AG04449 (cell line): ENCODE data around the gene MAGEF1.

Source experiments
- CTCF ChIA-PET: fragments of 350-600 bp; formaldehyde crosslinking; extraction: SDS; loops from one replicate; lab custom pipeline; 2021; ENCODE audit warnings: antibody characterized with exemption; lab: Yijun Ruan, JAX
- POLR2A ChIA-PET: fragments of 400-600, 350-600 bp; formaldehyde crosslinking; extraction: SDS; loops from one replicate; lab custom pipeline; 2020; ENCODE audit warnings: antibody characterized with exemption, inconsistent platforms; lab: Yijun Ruan, JAX
- DNase-seq: peaks from one replicate; pipeline ENCODE4 v3.0.0-alpha.2; 2010; ENCODE audit warnings: low read depth, low spot score
- H3K4me3 ChIP-seq: 2 replicates; pipeline ENCODE4 v1.5.1; 2011; ENCODE audit warnings: low read depth, mild to moderate bottlenecking, control low read depth, low read length
- TF ChIP-seq, protein P1 (sequence below): IDR thresholded peaks from one replicate; pipeline ENCODE4 v1.5.1; 2011; ENCODE audit warnings: mild to moderate bottlenecking, moderate library complexity, low read length, control low read depth, inconsistent platforms; ENCODE audit not compliant: insufficient read depth; ENCODE audit errors: missing control alignments

MAGEF1 gene

DNA sequence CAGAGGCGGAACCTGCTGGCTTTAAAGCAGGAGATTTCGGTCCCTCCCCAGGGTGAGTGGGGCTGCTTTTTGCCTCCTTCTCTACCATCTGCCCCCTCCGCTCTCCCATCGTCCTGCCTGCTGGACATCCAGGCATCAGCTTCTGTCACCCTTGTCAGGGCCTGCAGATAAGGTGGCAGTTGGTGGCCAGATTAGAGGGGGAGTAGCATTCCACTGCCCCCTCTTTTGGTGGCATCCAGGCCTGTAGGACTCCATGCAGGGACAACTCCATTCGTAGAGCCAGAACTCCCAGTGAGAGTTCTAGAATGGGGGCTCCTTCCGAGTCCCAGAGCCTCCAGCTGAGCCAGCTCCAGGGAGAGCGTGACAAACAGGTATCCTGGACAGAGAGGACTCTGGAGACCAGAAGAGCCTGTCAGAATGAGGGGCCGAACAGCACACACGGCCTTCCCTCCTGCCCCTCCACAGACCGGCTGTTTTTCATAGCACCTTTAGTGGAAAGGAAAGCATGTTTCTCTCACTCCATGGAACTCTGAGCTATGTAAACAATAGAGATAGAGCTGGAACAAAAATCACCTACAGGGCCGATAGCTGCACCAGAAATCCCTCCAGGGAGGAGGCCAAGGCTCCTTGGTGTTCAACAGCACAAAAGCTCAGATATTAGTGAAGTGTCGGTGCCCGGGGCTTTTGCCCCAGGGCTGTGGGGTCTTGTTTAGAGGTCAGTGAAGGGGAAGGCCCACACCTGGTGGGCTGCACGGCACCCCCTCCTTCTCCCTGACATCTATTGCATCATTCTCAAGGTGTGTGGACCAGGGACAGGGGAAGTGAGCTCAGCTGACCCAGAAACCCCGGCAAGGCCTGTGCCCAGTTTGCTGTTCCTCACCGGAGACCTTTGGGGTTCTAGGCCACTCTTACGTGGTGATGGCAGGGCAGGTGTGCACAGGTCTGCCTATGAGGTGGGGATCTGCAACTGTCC, 34.2 kb downstream of the MAGEF1 start:
- H3K4me3 ChIP-seq, result no peak overlapping the region
- TF ChIP-seq, protein P1, sequence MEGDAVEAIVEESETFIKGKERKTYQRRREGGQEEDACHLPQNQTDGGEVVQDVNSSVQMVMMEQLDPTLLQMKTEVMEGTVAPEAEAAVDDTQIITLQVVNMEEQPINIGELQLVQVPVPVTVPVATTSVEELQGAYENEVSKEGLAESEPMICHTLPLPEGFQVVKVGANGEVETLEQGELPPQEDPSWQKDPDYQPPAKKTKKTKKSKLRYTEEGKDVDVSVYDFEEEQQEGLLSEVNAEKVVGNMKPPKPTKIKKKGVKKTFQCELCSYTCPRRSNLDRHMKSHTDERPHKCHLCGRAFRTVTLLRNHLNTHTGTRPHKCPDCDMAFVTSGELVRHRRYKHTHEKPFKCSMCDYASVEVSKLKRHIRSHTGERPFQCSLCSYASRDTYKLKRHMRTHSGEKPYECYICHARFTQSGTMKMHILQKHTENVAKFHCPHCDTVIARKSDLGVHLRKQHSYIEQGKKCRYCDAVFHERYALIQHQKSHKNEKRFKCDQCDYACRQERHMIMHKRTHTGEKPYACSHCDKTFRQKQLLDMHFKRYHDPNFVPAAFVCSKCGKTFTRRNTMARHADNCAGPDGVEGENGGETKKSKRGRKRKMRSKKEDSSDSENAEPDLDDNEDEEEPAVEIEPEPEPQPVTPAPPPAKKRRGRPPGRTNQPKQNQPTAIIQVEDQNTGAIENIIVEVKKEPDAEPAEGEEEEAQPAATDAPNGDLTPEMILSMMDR, result no peak
- POLR2A ChIA-PET, result no interaction called here
- CTCF ChIA-PET, result interaction anchor here (0.5 kb wide), 1 partner anchor 134 kb away, joined by 3 read pairs; the partner anchor contains the start of gene VPS8
- DNase-seq, result no peak

DNA sequence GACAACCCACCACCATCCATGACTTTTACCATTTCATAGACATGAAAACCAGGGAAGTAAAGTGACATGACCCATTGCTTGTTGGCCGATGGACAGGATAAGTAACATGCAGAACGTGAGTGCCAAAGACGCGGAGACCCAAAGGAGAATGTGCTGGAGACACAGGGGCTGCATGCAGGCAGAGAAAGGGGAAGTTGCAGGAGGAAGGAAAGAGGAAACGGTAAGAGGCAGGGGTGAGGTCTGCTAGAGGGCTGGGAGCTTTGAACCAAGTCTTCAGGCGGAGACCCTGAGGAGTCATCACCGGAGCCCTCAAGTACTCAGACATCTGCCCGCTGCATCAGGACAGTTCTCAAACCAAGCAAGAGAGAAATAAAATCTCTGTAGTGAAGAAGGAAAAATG, 34.9 kb downstream of the MAGEF1 start:
- ChIA-PET CTCF (no interaction called here), POLR2A (no interaction called here)
- DNase-seq, result no peak
- TF ChIP-seq, protein P1, result no peak
- no peak overlapping the region for H3K4me3 ChIP-seq

DNA sequence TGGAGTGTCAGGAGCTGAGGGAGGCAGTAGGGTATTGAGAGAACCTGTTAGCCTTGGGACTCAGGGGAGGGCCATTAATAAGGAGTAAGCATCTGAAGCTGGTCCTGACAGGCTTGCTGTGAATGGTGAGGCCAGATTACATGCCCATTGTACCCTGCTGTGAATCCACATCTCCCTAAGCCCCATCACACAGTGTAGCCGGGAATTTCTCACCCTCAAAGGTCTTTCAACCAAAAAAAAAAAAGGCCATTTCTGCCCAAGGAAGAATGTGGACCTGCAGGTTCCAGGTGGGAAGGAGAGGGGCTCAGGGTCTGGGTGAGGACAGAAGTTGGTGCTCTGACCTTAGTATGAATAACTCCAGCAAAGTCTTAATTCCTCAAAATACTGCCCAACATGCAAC, 37.2 kb downstream of the MAGEF1 start:
- ChIA-PET CTCF (no interaction called here), POLR2A (no interaction called here)
- no peak overlapping the region for H3K4me3 ChIP-seq
- TF ChIP-seq, protein P1, result no peak
- no peak for DNase-seq

DNA sequence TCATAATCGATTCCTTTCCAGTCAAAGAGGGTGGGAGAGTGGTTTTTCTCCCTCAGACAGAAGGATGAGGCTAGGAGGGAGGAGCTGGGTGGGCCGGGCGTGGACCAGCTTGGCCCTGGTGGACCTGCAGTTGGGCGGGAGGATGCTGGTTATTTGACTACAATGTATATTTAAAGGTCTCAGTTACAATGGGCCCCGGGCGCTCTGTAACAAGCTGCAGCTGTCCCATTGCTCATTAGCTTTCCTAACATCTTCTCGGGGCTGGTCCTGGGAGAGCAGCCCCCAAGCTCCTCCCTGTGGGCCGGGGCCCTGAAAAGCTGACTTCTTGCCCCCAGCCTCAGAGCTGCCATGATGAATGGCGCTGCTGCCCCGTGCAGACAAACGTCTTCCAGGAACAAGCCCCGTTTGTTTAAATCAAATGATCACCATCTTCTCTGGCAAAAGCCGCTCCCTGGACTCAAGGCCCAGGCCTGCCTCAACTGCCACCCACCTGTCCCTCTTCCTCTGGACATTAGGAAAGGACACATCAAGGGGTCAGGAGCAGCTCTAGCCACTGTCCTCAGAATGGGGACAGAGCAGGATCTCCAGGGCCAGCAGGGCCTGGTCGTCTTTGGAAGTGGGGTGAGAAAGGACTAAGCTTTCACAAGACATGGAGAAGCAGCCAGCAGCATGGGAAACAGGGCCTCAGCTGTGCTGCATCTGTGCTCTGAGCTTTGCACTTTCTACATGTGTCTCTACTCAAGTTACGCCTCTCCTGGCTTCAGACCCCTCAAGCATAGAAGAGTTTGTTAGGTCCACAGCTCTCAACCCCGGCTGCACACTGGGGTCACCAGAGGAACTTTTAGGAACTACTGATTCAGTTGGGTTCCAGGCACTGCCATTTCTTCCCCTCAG, 38.6 kb downstream of the MAGEF1 start:
- CTCF ChIA-PET, result interaction anchor here (0.7 kb wide), 1 partner anchor 11 kb away, joined by 3 read pairs; no protein-coding TSS in a partner anchor
- no peak overlapping the region for H3K4me3 ChIP-seq
- POLR2A ChIA-PET, result no interaction called here
- DNase-seq, result no peak
- TF ChIP-seq, protein P1, result no peak

DNA sequence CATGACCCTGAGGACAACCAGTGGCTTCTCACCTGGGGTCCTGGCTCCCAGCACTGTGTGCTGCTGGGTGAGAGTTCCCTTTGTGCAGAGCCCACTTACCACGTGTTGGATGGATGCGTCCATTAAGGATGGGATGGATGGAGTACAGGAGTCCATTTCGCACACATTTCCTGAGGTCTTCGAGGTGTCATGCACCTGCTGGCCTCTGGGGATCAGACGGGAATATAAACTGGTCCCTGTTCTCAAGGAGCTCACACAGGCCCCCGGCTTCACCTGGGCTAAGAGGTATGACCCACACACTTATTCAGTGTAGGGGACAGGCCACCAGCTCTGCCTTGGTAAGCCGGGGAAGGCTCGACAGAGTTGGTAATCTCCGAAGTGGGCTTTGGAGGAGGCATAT, 39.5 kb downstream of the MAGEF1 start:
- TF ChIP-seq, protein P1, result no peak
- POLR2A ChIA-PET, result no interaction called here
- CTCF ChIA-PET, result no interaction called here
- no peak overlapping the region for H3K4me3 ChIP-seq
- no peak for DNase-seq
